SK-N-SH (cell line): ENCODE data around the gene PTK6. TPM values are rescaled to one million over a fixed set of nuclear protein-coding genes. Genes with fewer than 3 reads are reported as not detected.

ENCODE experiments used
- CTCF ChIA-PET: fragments of 300-600, 350-600 bp; formaldehyde crosslinking; extraction: SDS; loops from one replicate; lab custom pipeline; 2021; lab: Yijun Ruan, JAX
- POLR2A ChIA-PET: fragments of 350-600 bp; sonication (Branson Sonifier 250); formaldehyde crosslinking; extraction: SDS; loops from one replicate; lab custom pipeline; 2020; ENCODE audit warnings: antibody characterized with exemption, inconsistent platforms; lab: Yijun Ruan, JAX
- DNase-seq: peaks from one replicate; pipeline ENCODE4 v3.0.0; 2012
- H2AFZ ChIP-seq: fragments of 200-600 bp; sonication (generic); 2 replicates; pipeline ENCODE4 v1.8.1; 2016; ENCODE audit warnings: antibody characterized with exemption, mild to moderate bottlenecking, low read depth
- H3F3A ChIP-seq: fragments of 200-600 bp; sonication (generic); replicated peaks from 2 replicates; pipeline ENCODE3; 2016; ENCODE audit warnings: antibody characterized with exemption, mild to moderate bottlenecking; ENCODE audit not compliant: insufficient read depth
- H3K27ac ChIP-seq, 2 experiments: fragments of 200-500 bp in 1 of 2; fragments of 200-600 bp in 1 of 2; sonication (Bioruptor generic) in 1 of 2; sonication (generic), shearing (Covaris generic) in 1 of 2; 2 replicates each; pipeline versions ENCODE4 v1.5.1 to v1.6.1; 2014 to 2016; ENCODE audit warnings: low read depth in 2 of 2, inconsistent platforms in 1 of 2, low read length in 1 of 2, mild to moderate bottlenecking in 1 of 2, mixed read lengths in 1 of 2
- H3K27me3 ChIP-seq: fragments of 200-600 bp; sonication (generic), shearing (Covaris generic); 2 replicates; pipeline ENCODE4 v1.6.1; 2016; ENCODE audit warnings: mixed run types; ENCODE audit not compliant: insufficient read depth
- H3K36me3 ChIP-seq, 2 experiments: fragments of 200-500 bp in 1 of 2; fragments of 200-600 bp in 1 of 2; sonication (Bioruptor generic) in 1 of 2; sonication (generic) in 1 of 2; replicated peaks in 1 of 2; 2 replicates each; pipeline versions ENCODE3 to v1.5.1; 2014 to 2016; ENCODE audit warnings: low read length in 1 of 2, mild to moderate bottlenecking in 1 of 2; ENCODE audit not compliant: insufficient read depth in 2 of 2, control insufficient read depth in 1 of 2
- H3K4me1 ChIP-seq, 2 experiments: fragments of 200-500 bp in 1 of 2; fragments of 200-600 bp in 1 of 2; sonication (Bioruptor generic) in 1 of 2; sonication (generic), shearing (Covaris generic) in 1 of 2; 2 replicates each; pipeline versions ENCODE4 v1.5.1 to v1.6.1; 2014 to 2016; ENCODE audit warnings: low read depth in 1 of 2, low read length in 1 of 2, mixed run types in 1 of 2; ENCODE audit not compliant: insufficient read depth in 2 of 2, control insufficient read depth in 1 of 2
- H3K4me2 ChIP-seq: fragments of 200-600 bp; sonication (generic), shearing (Covaris generic); 2 replicates; pipeline ENCODE4 v1.6.1; 2017; ENCODE audit warnings: mixed run types
- H3K4me3 ChIP-seq, 2 experiments: fragments of 200-500 bp in 1 of 2; fragments of 200-600 bp in 1 of 2; sonication (Bioruptor generic) in 1 of 2; sonication (generic), shearing (Covaris generic) in 1 of 2; 2 replicates each; pipeline versions ENCODE4 v1.5.1 to v1.8.1; 2014 to 2016; ENCODE audit warnings: low read depth in 2 of 2, inconsistent platforms in 1 of 2, low read length in 1 of 2, mild to moderate bottlenecking in 1 of 2, mixed read lengths in 1 of 2, moderate library complexity in 1 of 2
- H3K79me2 ChIP-seq: fragments of 200-600 bp; sonication (generic); 2 replicates; pipeline ENCODE4 v1.8.1; 2017; ENCODE audit warnings: mild to moderate bottlenecking; ENCODE audit not compliant: insufficient read depth
- H3K9ac ChIP-seq: fragments of 200-600 bp; sonication (generic); 2 replicates; pipeline ENCODE4 v1.6.1; 2017; ENCODE audit warnings: mixed run types
- H3K9me2 ChIP-seq: fragments of 200-600 bp; sonication (generic); 2 replicates; pipeline ENCODE4 v1.6.1; 2017; ENCODE audit warnings: mixed run types
- H3K9me3 ChIP-seq: fragments of 200-600 bp; sonication (generic); 2 replicates; pipeline ENCODE4 v1.6.1; 2017; ENCODE audit warnings: mixed run types, mild to moderate bottlenecking, moderate library complexity
- H4K20me1 ChIP-seq: fragments of 200-600 bp; sonication (generic); 2 replicates; pipeline ENCODE4 v1.6.1; 2017; ENCODE audit warnings: mild to moderate bottlenecking, mixed run types; ENCODE audit not compliant: insufficient read depth
- CHD2 ChIP-seq: fragments of 150-350 bp; IDR thresholded peaks from 2 replicates; pipeline ENCODE4 v1.6.1; 2018; ENCODE audit warnings: low read length; ENCODE audit not compliant: partially characterized antibody
- EP300 ChIP-seq, 2 experiments: IDR thresholded peaks; 2 replicates each; pipeline versions ENCODE4 v1.4.0 to v1.6.1; 2012; ENCODE audit warnings: borderline replicate concordance in 1 of 2, low read depth in 1 of 2, low read length in 1 of 2
- FOSL2 ChIP-seq: IDR thresholded peaks from 2 replicates; pipeline ENCODE4 v1.4.0; 2012; ENCODE audit warnings: low read depth, mild to moderate bottlenecking, moderate library complexity, borderline replicate concordance
- FOXJ3 ChIP-seq: sonication (generic); formaldehyde crosslinking; IDR thresholded peaks from 2 replicates; pipeline ENCODE4 v1.5.1; 2020; ENCODE audit warnings: mild to moderate bottlenecking, missing genetic modification reagents
- GATA2 ChIP-seq: sonication (generic); formaldehyde crosslinking; IDR thresholded peaks from 2 replicates; pipeline ENCODE4 v1.5.0; 2020; ENCODE audit warnings: mild to moderate bottlenecking, missing genetic modification reagents
- JUND ChIP-seq: IDR thresholded peaks from 2 replicates; pipeline ENCODE4 v1.4.0; 2012
- MAX ChIP-seq: IDR thresholded peaks from 2 replicates; pipeline ENCODE4 v1.4.0; 2012; ENCODE audit warnings: low read depth
- MEF2A ChIP-seq: IDR thresholded peaks from 2 replicates; pipeline ENCODE4 v1.4.0; 2012; ENCODE audit warnings: low read depth, borderline replicate concordance
- MXI1 ChIP-seq: IDR thresholded peaks from 2 replicates; pipeline ENCODE4 v1.6.1; 2012; ENCODE audit warnings: mild to moderate bottlenecking, low read depth, low read length, improper control_type of control experiment
- NFIC ChIP-seq: IDR thresholded peaks from 2 replicates; pipeline ENCODE4 v1.4.0; 2012; ENCODE audit warnings: borderline replicate concordance
- NRF1 ChIP-seq: IDR thresholded peaks from 2 replicates; pipeline ENCODE4 v1.6.1; 2012; ENCODE audit warnings: low read depth, mild to moderate bottlenecking, low read length
- PBX3 ChIP-seq: IDR thresholded peaks from 2 replicates; pipeline ENCODE4; 2012
- RAD21 ChIP-seq: IDR thresholded peaks from 2 replicates; pipeline ENCODE4 v1.6.1; 2012; ENCODE audit warnings: mild to moderate bottlenecking, low read length
- SMC3 ChIP-seq: IDR thresholded peaks from 2 replicates; pipeline ENCODE4 v1.6.1; 2012; ENCODE audit warnings: low read depth, low read length, improper control_type of control experiment
- USF1 ChIP-seq: IDR thresholded peaks from 2 replicates; pipeline ENCODE4 v1.4.0; 2012; ENCODE audit warnings: low read depth, borderline replicate concordance
- USF2 ChIP-seq: fragments of 150-350 bp; IDR thresholded peaks from 2 replicates; pipeline ENCODE4 v1.6.1; 2017; ENCODE audit warnings: antibody characterized with exemption, low read length, low read depth, borderline replicate concordance
- YY1 ChIP-seq: IDR thresholded peaks from 2 replicates; pipeline ENCODE4 v1.4.0; 2012; ENCODE audit warnings: low read depth, mild to moderate bottlenecking
- WGBS: methylation state at CpG from one replicate; pipeline ENCODE4 v1.1.6; 2017; ENCODE audit warnings: low lambda C conversion rate; 5-methylcytosine and 5-hydroxymethylcytosine counted together
- polyA plus RNA-seq, 3 experiments: library from polyadenylated mRNA; depleted of rRNA; stranded (reverse); fragments of >200 nt; gene quantifications; 2 replicates each; pipeline ENCODE4 v1.2.3, GENCODE V29; 2012

PTK6 gene
- polyA plus RNA-seq, 1 of the 3 experiments (the other 2 are of a cell fraction) = 0.07 TPM

GRCh38 chr20:63577317-63577894 is 40.2 kb upstream of the PTK6 start:
- Histone ChIP-seq H3K9me3 (no peaks in the 10 kb centered on the region), H3K79me2 (peaks cover 8% of the 10 kb centered on the region; the same call in 1 of the 2 replicates), H3K27ac (peak overlapping the region in 1 of 2 experiments; percentile 18; a peak in 1 of 4 replicates), H3K4me1 (peaks cover 3 to 36% of the 10 kb centered on the region in 2 experiments; a peak in 2 of 4 replicates), H2AFZ (no peak overlapping the region), H3K4me3 (no peak overlapping the region), H3K9ac (no peak overlapping the region), H4K20me1 (no peaks in the 10 kb centered on the region), H3K9me2 (no peaks in the 10 kb centered on the region), H3K36me3 (peaks cover 0 to under 1% of the 10 kb centered on the region in 2 experiments), H3K27me3 (no peaks in the 10 kb centered on the region), H3K4me2 (no peak overlapping the region), H3F3A (no peaks in the 10 kb centered on the region)
- ChIA-PET POLR2A (no interaction called here), CTCF (interaction anchor here (1.1 to 1.2 kb wide), 2 partner anchors 8 to 40 kb away, joined by 3 to 5 read pairs; partner anchors contain the start of gene PTK6)
- 62% methylated on average over 10 of the region's 19 CpGs for WGBS
- TF ChIP-seq EP300 (IDR thresholded peaks at IDR 0.05; ENCODE audit: borderline replicate concordance in 1 of 2, low read depth in 1 of 2, low read length in 1 of 2) = no peak
- no peak for TF ChIP-seq JUND
- 0 out of 2 replicates have a peak, but pooled peaks have one; percentile 3 for TF ChIP-seq RAD21
- 0 out of 2 replicates have a peak, but pooled peaks have one; percentile 25 for TF ChIP-seq MAX
- TF ChIP-seq GATA2 = no peak
- TF ChIP-seq NFIC = no peak
- TF ChIP-seq SMC3 = no peak
- peak; percentile 99 for TF ChIP-seq MXI1
- peak; percentile 87 for DNase-seq

- Histone ChIP-seq H3K27ac (no peak overlapping the region), H3F3A (no peaks in the 10 kb centered on the region), H3K27me3 (no peaks in the 10 kb centered on the region), H3K9me3 (no peaks in the 10 kb centered on the region), H3K4me3 (no peak overlapping the region), H3K4me1 (peaks cover 3 to 36% of the 10 kb centered on the region in 2 experiments; a peak in 2 of 4 replicates), H3K9ac (no peak overlapping the region), H3K36me3 (peaks cover 0 to 6% of the 10 kb centered on the region in 2 experiments), H3K9me2 (no peaks in the 10 kb centered on the region), H2AFZ (no peak overlapping the region), H3K79me2 (peaks cover 8% of the 10 kb centered on the region; the same call in 1 of the 2 replicates), H3K4me2 (no peak overlapping the region), H4K20me1 (no peaks in the 10 kb centered on the region)
- POLR2A ChIA-PET = no interaction called here
- TF ChIP-seq NFIC (no peak), YY1 (no peak), FOXJ3 (CRISPR knock-in tag) (no peak), FOSL2 (no peak), USF2 (no peak), SMC3 (no peak), NRF1 (no peak), MEF2A (no peak), CHD2 (no peak), PBX3 (no peak), USF1 (no peak), MXI1 (no peak)
- no peak for DNase-seq
- CTCF ChIA-PET = no interaction called here
- WGBS = 93% methylated on average over 7 of the region's 7 CpGs
These were observed 39.1 kb upstream of the PTK6 start for GRCh38 chr20:63576311-63576710.
